ENCODE results near the gene NSMCE4A. TPM values are rescaled to one million over a fixed set of nuclear protein-coding genes. Genes with fewer than 3 reads are reported as not detected.
A peak's percentile ranks its signal among the peaks of the same experiment; 100 is the strongest.

The NSMCE4A gene
- total and polyA plus RNA-seq, 2 of the 4 experiments (the other 2 are of a cell fraction) = 13.4 to 33.2 TPM

DNA sequence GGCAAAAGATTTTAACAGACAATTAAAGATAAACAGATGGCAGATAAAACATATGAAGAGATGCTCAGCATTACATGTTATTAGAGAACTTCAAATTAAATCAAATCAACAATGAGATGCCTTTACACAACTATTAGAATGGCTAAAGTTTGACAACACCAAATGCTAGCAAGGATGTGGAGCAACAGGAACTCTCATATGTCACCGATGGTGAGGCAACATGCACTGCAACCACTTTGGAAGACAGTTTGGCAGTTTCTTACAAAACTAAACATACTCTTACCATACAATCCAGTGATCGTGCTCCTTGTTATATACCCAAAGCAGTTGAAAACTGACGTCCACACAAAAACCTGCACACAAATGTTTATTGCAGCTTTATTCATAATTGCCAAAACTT is 33.5 kb downstream of the NSMCE4A start:
- in situ Hi-C loops (cut with MboI; ENCODE audit: low sequenced_read_pairs) = no loop called here
- BruUV-seq (replicated peaks) = no TSS peak
- ChIA-PET POLR2A (ENCODE audit: unreplicated experiment) (no interaction called here), CTCF (no interaction called here)
- H3K4me1 ChIP-seq (ENCODE audit: control insufficient read depth, insufficient read depth, low read length) = peaks cover 5% of the 10 kb centered on the region
- no peak overlapping the region for H3K14ac ChIP-seq (replicated peaks; ENCODE audit: low read depth, low read length)
- H3K79me1 ChIP-seq (ENCODE audit: low read depth in 1 of 2, low read length in 2 of 2) = no peaks in the 10 kb centered on the region
- no peaks in the 10 kb centered on the region for H3K9me3 ChIP-seq (ENCODE audit: control insufficient read depth, insufficient read depth, low read length)
- H2BK20ac ChIP-seq (ENCODE audit: low read depth, low read length) = no peak overlapping the region
- intact Hi-C loops (cut with micrococcal nuclease) = no loop called here
- no peak overlapping the region for H2BK5ac ChIP-seq (ENCODE audit: low read depth, low read length, poor library complexity, severe bottlenecking)
- H2AFZ ChIP-seq (replicated peaks; ENCODE audit: low read length, poor library complexity) = no peak overlapping the region
- H3K23ac ChIP-seq (ENCODE audit: low read depth, low read length) = no peak overlapping the region
- no peak overlapping the region for H3K9ac ChIP-seq (ENCODE audit: low read depth, low read length)
- no peak overlapping the region for H3K4ac ChIP-seq (ENCODE audit: low read depth, low read length)
- H2BK120ac ChIP-seq (ENCODE audit: low read depth, low read length) = no peak overlapping the region
- DNase-seq = no peak
- peaks cover 5% of the 10 kb centered on the region for H3K9me1 ChIP-seq (ENCODE audit: insufficient read depth, low read length)
- TF ChIP-seq, protein P1, sequence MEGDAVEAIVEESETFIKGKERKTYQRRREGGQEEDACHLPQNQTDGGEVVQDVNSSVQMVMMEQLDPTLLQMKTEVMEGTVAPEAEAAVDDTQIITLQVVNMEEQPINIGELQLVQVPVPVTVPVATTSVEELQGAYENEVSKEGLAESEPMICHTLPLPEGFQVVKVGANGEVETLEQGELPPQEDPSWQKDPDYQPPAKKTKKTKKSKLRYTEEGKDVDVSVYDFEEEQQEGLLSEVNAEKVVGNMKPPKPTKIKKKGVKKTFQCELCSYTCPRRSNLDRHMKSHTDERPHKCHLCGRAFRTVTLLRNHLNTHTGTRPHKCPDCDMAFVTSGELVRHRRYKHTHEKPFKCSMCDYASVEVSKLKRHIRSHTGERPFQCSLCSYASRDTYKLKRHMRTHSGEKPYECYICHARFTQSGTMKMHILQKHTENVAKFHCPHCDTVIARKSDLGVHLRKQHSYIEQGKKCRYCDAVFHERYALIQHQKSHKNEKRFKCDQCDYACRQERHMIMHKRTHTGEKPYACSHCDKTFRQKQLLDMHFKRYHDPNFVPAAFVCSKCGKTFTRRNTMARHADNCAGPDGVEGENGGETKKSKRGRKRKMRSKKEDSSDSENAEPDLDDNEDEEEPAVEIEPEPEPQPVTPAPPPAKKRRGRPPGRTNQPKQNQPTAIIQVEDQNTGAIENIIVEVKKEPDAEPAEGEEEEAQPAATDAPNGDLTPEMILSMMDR (conservative IDR thresholded peaks at IDR 0.05; ENCODE audit: low read depth, low read length) = no peak
- TF ChIP-seq RFX5 (IDR thresholded peaks at IDR 0.05; ENCODE audit: low read depth, low read length) (no peak), RAD21 (IDR thresholded peaks at IDR 0.05; ENCODE audit: low read length) (no peak), FOS (IDR thresholded peaks at IDR 0.05; ENCODE audit: low read depth, low read length) (no peak), CHD1 (IDR thresholded peaks at IDR 0.05; ENCODE audit: low read depth, low read length) (no peak), POLR2A (IDR thresholded peaks at IDR 0.05; ENCODE audit: low read depth, low read length) (no peak), MAFK (IDR thresholded peaks at IDR 0.05; ENCODE audit: low read depth, low read length) (no peak), MAZ (IDR thresholded peaks at IDR 0.05; ENCODE audit: borderline replicate concordance, low read depth, low read length) (no peak), RCOR1 (IDR thresholded peaks at IDR 0.05; ENCODE audit: insufficient replicate concordance, low read length) (no peak), BHLHE40 (IDR thresholded peaks at IDR 0.05; ENCODE audit: low read depth, low read length) (no peak), SMC3 (IDR thresholded peaks at IDR 0.05; ENCODE audit: low read depth, low read length) (no peak), NFE2L2 (IDR thresholded peaks at IDR 0.05; ENCODE audit: low read depth, low read length) (no peak), CEBPB (IDR thresholded peaks at IDR 0.05; ENCODE audit: low read depth, low read length) (no peak), MXI1 (IDR thresholded peaks at IDR 0.05; ENCODE audit: borderline replicate concordance, low read depth, low read length) (no peak)
- TF ChIP-seq, protein P2, sequence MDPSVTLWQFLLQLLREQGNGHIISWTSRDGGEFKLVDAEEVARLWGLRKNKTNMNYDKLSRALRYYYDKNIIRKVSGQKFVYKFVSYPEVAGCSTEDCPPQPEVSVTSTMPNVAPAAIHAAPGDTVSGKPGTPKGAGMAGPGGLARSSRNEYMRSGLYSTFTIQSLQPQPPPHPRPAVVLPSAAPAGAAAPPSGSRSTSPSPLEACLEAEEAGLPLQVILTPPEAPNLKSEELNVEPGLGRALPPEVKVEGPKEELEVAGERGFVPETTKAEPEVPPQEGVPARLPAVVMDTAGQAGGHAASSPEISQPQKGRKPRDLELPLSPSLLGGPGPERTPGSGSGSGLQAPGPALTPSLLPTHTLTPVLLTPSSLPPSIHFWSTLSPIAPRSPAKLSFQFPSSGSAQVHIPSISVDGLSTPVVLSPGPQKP (IDR thresholded peaks at IDR 0.05; ENCODE audit: borderline replicate concordance, low read depth, low read length) = no peak
- TF ChIP-seq, protein P3, sequence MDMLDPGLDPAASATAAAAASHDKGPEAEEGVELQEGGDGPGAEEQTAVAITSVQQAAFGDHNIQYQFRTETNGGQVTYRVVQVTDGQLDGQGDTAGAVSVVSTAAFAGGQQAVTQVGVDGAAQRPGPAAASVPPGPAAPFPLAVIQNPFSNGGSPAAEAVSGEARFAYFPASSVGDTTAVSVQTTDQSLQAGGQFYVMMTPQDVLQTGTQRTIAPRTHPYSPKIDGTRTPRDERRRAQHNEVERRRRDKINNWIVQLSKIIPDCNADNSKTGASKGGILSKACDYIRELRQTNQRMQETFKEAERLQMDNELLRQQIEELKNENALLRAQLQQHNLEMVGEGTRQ (IDR thresholded peaks at IDR 0.05; ENCODE audit: low read depth, low read length) = no peak
- H2BK15ac ChIP-seq (ENCODE audit: low read depth, low read length) = 0 out of 3 replicates have a peak overlapping the region, but pooled peaks have one; percentile 31
- H4K20me1 ChIP-seq (ENCODE audit: insufficient read depth, low read length) = no peaks in the 10 kb centered on the region
- no peak overlapping the region for H4K91ac ChIP-seq (ENCODE audit: insufficient read depth, low read depth, low read length)
- no peak overlapping the region for H2AK9ac ChIP-seq (replicated peaks; ENCODE audit: low read depth, low read length, poor library complexity)
- H3K18ac ChIP-seq (ENCODE audit: low read depth, low read length) = no peak overlapping the region
- no peaks in the 10 kb centered on the region for H3K36me3 ChIP-seq (ENCODE audit: control insufficient read depth, insufficient read depth, low read length)
- H3K27me3 ChIP-seq (ENCODE audit: control insufficient read depth, insufficient read depth, low read length) = no peaks in the 10 kb centered on the region
- H3K4me3 ChIP-seq (ENCODE audit: insufficient read depth, low read depth, low read length) = no peak overlapping the region
- ATAC-seq (ENCODE audit: low read depth) = no peak
- no peak overlapping the region for H3K56ac ChIP-seq (ENCODE audit: extremely low read depth, insufficient read depth, low read length)
- H3K27ac ChIP-seq (ENCODE audit: insufficient read depth, low read length) = no peak overlapping the region
- no peak overlapping the region for H3K4me2 ChIP-seq (ENCODE audit: low read depth, low read length)
- 100% methylated on average over 1 of the region's 3 CpGs; no CpG with 5 or more reads in 1 of the 2 experiments for WGBS, 2 experiments (ENCODE audit: extremely low coverage in 2 of 2, insufficient read length in 1 of 2)
- H2AK5ac ChIP-seq (ENCODE audit: low read depth, low read length) = no peak overlapping the region
- no peak overlapping the region for H4K8ac ChIP-seq (ENCODE audit: low read depth in 2 of 2, low read length in 2 of 2)
- no peak overlapping the region for H4K5ac ChIP-seq (ENCODE audit: low read depth, low read length)
- dilution Hi-C loops (cut with HindIII; ENCODE audit: low sequenced_read_pairs, unreplicated experiment) = no loop called here

All from IMR-90 (cell line).